HepG2 (cell line): Measurements from ENCODE around the gene ATP5F1E. TPM values are rescaled to one million over a fixed set of nuclear protein-coding genes. Genes with fewer than 3 reads are reported as not detected.

ENCODE experiments used
- CC2D1A ChIP-seq: sonication (generic); formaldehyde crosslinking; IDR thresholded peaks from 2 replicates; pipeline ENCODE4 v1.8.1; 2023; ENCODE audit warnings: mild to moderate bottlenecking, missing genetic modification reagents
- ETV5 ChIP-seq: IDR thresholded peaks from 2 replicates; pipeline ENCODE4 v1.6.1; 2018; ENCODE audit warnings: missing biosample characterization, missing genetic modification reagents, inconsistent platforms, borderline replicate concordance
- ZNF34 ChIP-seq: sonication (generic); formaldehyde crosslinking; IDR thresholded peaks from 2 replicates; pipeline ENCODE4 v1.4.0; 2020; ENCODE audit warnings: mild to moderate bottlenecking, missing genetic modification reagents, borderline replicate concordance
- ZNF343 ChIP-seq: sonication (generic); formaldehyde crosslinking; IDR thresholded peaks from 2 replicates; pipeline ENCODE4 v1.4.0; 2020; ENCODE audit warnings: mild to moderate bottlenecking, missing genetic modification reagents
- ZNF572 ChIP-seq: sonication (generic); formaldehyde crosslinking; IDR thresholded peaks from 2 replicates; pipeline ENCODE4 v1.5.1; 2020; ENCODE audit warnings: mild to moderate bottlenecking, missing genetic modification reagents
- ZNF607 ChIP-seq: sonication (generic); formaldehyde crosslinking; IDR thresholded peaks from 2 replicates; pipeline ENCODE4 v1.5.1; 2020; ENCODE audit warnings: missing genetic modification reagents, mild to moderate bottlenecking, borderline replicate concordance
- polyA plus RNA-seq, 8 experiments: library from polyadenylated mRNA; depleted of rRNA in 3 of 8; stranded (reverse) in 7 of 8; unstranded in 1 of 8; fragments of >200 nt; fragmentation: Illumina TruSeq in 4 of 8; extraction: Trizol in 4 of 8; gene quantifications; 2 replicates each; pipeline versions ENCODE4 v1.2.1 to v1.2.3, GENCODE V29; 2011 to 2016; ENCODE audit warnings: low read depth in 4 of 8, missing spikeins in 1 of 8, mixed read lengths in 1 of 8; ENCODE audit not compliant: insufficient read depth in 1 of 8
- total RNA-seq, 5 experiments: library from RNA; depleted of rRNA; stranded (reverse); fragments of >200 nt; fragmentation: Illumina TruSeq; extraction: Trizol; gene quantifications; 2 replicates each; pipeline ENCODE4 v1.2.3, GENCODE V29; 2016; ENCODE audit warnings: low read depth in 1 of 5
- TF ChIP-seq, protein P1 (sequence below): sonication (generic); formaldehyde crosslinking; IDR thresholded peaks from 2 replicates; pipeline ENCODE4 v1.5.1; 2020; ENCODE audit warnings: missing genetic modification reagents, mild to moderate bottlenecking, borderline replicate concordance
- TF ChIP-seq, protein P2 (sequence below): sonication (generic); formaldehyde crosslinking; IDR thresholded peaks from 2 replicates; pipeline ENCODE4 v1.5.0; 2020; ENCODE audit warnings: mild to moderate bottlenecking, missing genetic modification reagents, borderline replicate concordance
- TF ChIP-seq, protein P3 (sequence below): sonication (generic); formaldehyde crosslinking; IDR thresholded peaks from 2 replicates; pipeline ENCODE4 v1.5.1; 2020; ENCODE audit warnings: mild to moderate bottlenecking, missing genetic modification reagents, moderate library complexity
- TF ChIP-seq, protein P4 (sequence below): sonication (generic); formaldehyde crosslinking; IDR thresholded peaks from 2 replicates; pipeline ENCODE4 v1.9.0; 2021; ENCODE audit warnings: missing genetic modification reagents, borderline replicate concordance

ATP5F1E gene
- total and polyA plus RNA-seq, 2 of the 13 experiments (the other 11 are each of a cell fraction or from before 2014, with no cell fraction given), result 121 to 134 TPM

DNA sequence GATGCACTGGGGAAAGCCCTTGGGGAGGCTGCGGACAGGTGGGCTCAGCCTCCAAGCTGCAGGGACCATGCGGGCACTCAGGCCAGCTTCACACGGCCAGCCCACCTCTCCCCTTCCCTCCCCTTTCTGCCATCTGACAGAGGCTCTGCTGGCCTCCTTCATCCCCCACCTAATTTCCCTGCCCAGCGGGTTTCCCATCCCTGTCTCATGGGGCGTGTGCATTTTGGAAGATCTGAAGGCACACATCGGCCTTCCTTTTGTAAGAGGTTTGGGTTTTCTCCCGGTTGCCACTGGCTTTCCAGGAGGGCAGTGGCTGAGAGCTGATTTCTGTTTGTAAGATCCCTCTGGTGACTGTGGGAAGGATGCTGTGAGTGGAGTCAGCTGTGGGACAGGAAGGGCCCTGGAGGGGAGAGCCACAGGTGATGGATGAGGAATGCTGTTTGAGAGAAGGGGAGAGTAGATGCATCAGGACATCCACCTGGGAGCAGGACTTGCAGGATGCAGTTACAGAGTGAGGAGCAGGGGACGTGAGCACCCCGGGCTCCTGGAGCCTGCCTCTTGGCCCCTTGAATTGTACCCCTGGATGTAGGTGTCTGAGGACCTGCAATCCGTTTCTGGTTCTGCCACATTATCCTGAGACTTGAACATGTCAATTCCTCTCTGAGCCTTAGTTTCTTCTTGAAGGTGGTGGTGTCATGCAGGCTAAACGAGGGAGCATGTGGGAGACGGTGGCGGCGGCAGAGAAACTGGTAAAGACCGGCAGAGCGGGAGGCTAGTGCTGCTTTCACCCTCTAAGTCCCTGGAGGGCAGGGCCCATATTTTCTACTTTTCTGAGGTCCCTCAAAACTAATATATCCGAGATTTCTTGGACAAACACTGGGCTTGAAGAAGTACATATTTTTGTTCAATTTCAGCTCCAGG, 18.8 kb downstream of the ATP5F1E start (continued):
- TF ChIP-seq, protein P1, sequence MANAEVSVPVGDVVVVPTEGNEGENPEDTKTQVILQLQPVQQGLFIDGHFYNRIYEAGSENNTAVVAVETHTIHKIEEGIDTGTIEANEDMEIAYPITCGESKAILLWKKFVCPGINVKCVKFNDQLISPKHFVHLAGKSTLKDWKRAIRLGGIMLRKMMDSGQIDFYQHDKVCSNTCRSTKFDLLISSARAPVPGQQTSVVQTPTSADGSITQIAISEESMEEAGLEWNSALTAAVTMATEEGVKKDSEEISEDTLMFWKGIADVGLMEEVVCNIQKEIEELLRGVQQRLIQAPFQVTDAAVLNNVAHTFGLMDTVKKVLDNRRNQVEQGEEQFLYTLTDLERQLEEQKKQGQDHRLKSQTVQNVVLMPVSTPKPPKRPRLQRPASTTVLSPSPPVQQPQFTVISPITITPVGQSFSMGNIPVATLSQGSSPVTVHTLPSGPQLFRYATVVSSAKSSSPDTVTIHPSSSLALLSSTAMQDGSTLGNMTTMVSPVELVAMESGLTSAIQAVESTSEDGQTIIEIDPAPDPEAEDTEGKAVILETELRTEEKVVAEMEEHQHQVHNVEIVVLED, result peak; percentile 9; the same call in 1 of the 2 replicates
- peak; percentile 66; the same call in 1 of the 2 replicates for TF ChIP-seq ZNF572 (CRISPR knock-in tag)
- TF ChIP-seq, protein P2, sequence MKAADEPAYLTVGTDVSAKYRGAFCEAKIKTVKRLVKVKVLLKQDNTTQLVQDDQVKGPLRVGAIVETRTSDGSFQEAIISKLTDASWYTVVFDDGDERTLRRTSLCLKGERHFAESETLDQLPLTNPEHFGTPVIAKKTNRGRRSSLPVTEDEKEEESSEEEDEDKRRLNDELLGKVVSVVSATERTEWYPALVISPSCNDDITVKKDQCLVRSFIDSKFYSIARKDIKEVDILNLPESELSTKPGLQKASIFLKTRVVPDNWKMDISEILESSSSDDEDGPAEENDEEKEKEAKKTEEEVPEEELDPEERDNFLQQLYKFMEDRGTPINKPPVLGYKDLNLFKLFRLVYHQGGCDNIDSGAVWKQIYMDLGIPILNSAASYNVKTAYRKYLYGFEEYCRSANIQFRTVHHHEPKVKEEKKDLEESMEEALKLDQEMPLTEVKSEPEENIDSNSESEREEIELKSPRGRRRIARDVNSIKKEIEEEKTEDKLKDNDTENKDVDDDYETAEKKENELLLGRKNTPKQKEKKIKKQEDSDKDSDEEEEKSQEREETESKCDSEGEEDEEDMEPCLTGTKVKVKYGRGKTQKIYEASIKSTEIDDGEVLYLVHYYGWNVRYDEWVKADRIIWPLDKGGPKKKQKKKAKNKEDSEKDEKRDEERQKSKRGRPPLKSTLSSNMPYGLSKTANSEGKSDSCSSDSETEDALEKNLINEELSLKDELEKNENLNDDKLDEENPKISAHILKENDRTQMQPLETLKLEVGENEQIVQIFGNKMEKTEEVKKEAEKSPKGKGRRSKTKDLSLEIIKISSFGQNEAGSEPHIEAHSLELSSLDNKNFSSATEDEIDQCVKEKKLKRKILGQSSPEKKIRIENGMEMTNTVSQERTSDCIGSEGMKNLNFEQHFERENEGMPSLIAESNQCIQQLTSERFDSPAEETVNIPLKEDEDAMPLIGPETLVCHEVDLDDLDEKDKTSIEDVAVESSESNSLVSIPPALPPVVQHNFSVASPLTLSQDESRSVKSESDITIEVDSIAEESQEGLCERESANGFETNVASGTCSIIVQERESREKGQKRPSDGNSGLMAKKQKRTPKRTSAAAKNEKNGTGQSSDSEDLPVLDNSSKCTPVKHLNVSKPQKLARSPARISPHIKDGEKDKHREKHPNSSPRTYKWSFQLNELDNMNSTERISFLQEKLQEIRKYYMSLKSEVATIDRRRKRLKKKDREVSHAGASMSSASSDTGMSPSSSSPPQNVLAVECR (CRISPR knock-in tag), result 0 out of 2 replicates have a peak, but pooled peaks have one; percentile 7
- peak; percentile 75 for TF ChIP-seq ZNF607
- 0 out of 2 replicates have a peak, but pooled peaks have one; percentile 1 for TF ChIP-seq ETV5 (CRISPR knock-in tag)
- TF ChIP-seq ZNF34 (CRISPR knock-in tag), result no peak
- TF ChIP-seq, protein P3, sequence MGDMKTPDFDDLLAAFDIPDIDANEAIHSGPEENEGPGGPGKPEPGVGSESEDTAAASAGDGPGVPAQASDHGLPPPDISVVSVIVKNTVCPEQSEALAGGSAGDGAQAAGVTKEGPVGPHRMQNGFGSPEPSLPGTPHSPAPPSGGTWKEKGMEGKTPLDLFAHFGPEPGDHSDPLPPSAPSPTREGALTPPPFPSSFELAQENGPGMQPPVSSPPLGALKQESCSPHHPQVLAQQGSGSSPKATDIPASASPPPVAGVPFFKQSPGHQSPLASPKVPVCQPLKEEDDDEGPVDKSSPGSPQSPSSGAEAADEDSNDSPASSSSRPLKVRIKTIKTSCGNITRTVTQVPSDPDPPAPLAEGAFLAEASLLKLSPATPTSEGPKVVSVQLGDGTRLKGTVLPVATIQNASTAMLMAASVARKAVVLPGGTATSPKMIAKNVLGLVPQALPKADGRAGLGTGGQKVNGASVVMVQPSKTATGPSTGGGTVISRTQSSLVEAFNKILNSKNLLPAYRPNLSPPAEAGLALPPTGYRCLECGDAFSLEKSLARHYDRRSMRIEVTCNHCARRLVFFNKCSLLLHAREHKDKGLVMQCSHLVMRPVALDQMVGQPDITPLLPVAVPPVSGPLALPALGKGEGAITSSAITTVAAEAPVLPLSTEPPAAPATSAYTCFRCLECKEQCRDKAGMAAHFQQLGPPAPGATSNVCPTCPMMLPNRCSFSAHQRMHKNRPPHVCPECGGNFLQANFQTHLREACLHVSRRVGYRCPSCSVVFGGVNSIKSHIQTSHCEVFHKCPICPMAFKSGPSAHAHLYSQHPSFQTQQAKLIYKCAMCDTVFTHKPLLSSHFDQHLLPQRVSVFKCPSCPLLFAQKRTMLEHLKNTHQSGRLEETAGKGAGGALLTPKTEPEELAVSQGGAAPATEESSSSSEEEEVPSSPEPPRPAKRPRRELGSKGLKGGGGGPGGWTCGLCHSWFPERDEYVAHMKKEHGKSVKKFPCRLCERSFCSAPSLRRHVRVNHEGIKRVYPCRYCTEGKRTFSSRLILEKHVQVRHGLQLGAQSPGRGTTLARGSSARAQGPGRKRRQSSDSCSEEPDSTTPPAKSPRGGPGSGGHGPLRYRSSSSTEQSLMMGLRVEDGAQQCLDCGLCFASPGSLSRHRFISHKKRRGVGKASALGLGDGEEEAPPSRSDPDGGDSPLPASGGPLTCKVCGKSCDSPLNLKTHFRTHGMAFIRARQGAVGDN, result peak; percentile 73; the same call in 1 of the 2 replicates
- TF ChIP-seq ZNF343 (CRISPR knock-in tag), result 0 out of 2 replicates have a peak, but pooled peaks have one; percentile 2
- no peak for TF ChIP-seq CC2D1A (CRISPR knock-in tag)
- TF ChIP-seq, protein P4, sequence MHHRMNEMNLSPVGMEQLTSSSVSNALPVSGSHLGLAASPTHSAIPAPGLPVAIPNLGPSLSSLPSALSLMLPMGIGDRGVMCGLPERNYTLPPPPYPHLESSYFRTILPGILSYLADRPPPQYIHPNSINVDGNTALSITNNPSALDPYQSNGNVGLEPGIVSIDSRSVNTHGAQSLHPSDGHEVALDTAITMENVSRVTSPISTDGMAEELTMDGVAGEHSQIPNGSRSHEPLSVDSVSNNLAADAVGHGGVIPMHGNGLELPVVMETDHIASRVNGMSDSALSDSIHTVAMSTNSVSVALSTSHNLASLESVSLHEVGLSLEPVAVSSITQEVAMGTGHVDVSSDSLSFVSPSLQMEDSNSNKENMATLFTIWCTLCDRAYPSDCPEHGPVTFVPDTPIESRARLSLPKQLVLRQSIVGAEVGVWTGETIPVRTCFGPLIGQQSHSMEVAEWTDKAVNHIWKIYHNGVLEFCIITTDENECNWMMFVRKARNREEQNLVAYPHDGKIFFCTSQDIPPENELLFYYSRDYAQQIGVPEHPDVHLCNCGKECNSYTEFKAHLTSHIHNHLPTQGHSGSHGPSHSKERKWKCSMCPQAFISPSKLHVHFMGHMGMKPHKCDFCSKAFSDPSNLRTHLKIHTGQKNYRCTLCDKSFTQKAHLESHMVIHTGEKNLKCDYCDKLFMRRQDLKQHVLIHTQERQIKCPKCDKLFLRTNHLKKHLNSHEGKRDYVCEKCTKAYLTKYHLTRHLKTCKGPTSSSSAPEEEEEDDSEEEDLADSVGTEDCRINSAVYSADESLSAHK (CRISPR knock-in tag), result no peak
